HepG2 (cell line): ENCODE measurements around the gene RABGAP1L. TPM values are rescaled to one million over a fixed set of nuclear protein-coding genes. Genes with fewer than 3 reads are reported as not detected.

Source experiments
- EED ChIP-seq: sonication (generic); formaldehyde crosslinking; IDR thresholded peaks from 2 replicates; pipeline ENCODE4 v1.5.0; 2020; ENCODE audit warnings: mild to moderate bottlenecking, missing genetic modification reagents
- EP300 ChIP-seq, 3 experiments: sonication (generic) in 1 of 3; formaldehyde crosslinking in 1 of 3; IDR thresholded peaks; 2 replicates each; pipeline versions ENCODE4 v1.5.1 to v1.6.1; 2011 to 2020; ENCODE audit warnings: low read depth in 2 of 3, low read length in 2 of 3, borderline replicate concordance in 1 of 3, improper control_type of control experiment in 1 of 3, mild to moderate bottlenecking in 1 of 3, missing genetic modification reagents in 1 of 3, moderate library complexity in 1 of 3
- PBX2 ChIP-seq: IDR thresholded peaks from 2 replicates; pipeline ENCODE4 v1.6.1; 2016; ENCODE audit warnings: control low read depth
- PRPF4 ChIP-seq: fragments of 200-400 bp; formaldehyde crosslinking; IDR thresholded peaks from 2 replicates; pipeline ENCODE4 v1.6.1; 2016; ENCODE audit warnings: low read length, low read depth; ENCODE audit not compliant: poor library complexity, severe bottlenecking
- ZMYM4 ChIP-seq: sonication (generic); formaldehyde crosslinking; IDR thresholded peaks from 2 replicates; pipeline ENCODE4 v1.8.1; 2023; ENCODE audit warnings: mild to moderate bottlenecking, missing genetic modification reagents
- ZNF383 ChIP-seq: sonication (generic); formaldehyde crosslinking; IDR thresholded peaks from 2 replicates; pipeline ENCODE4 v1.4.0; 2020; ENCODE audit warnings: missing genetic modification reagents, mild to moderate bottlenecking, borderline replicate concordance
- ZNF761 ChIP-seq: sonication (generic); formaldehyde crosslinking; conservative IDR thresholded peaks from 2 replicates; pipeline ENCODE4 v1.4.0; 2020; ENCODE audit warnings: mild to moderate bottlenecking, missing genetic modification reagents
- polyA plus RNA-seq, 8 experiments: library from polyadenylated mRNA; depleted of rRNA in 3 of 8; stranded (reverse) in 7 of 8; unstranded in 1 of 8; fragments of >200 nt; fragmentation: Illumina TruSeq in 4 of 8; extraction: Trizol in 4 of 8; gene quantifications; 2 replicates each; pipeline versions ENCODE4 v1.2.1 to v1.2.3, GENCODE V29; 2011 to 2016; ENCODE audit warnings: low read depth in 4 of 8, missing spikeins in 1 of 8, mixed read lengths in 1 of 8; ENCODE audit not compliant: insufficient read depth in 1 of 8
- total RNA-seq, 5 experiments: library from RNA; depleted of rRNA; stranded (reverse); fragments of >200 nt; fragmentation: Illumina TruSeq; extraction: Trizol; gene quantifications; 2 replicates each; pipeline ENCODE4 v1.2.3, GENCODE V29; 2016; ENCODE audit warnings: low read depth in 1 of 5
- TF ChIP-seq, protein P1 (sequence below), 2 experiments: sonication (generic) in 1 of 2; formaldehyde crosslinking in 1 of 2; IDR thresholded peaks; 2 replicates each; pipeline versions ENCODE4 v1.6.1 to v1.9.0; 2014 to 2022; ENCODE audit warnings: antibody characterized with exemption in 1 of 2, borderline replicate concordance in 1 of 2, inconsistent platforms in 1 of 2, low read depth in 1 of 2, missing genetic modification reagents in 1 of 2
- TF ChIP-seq, protein P2 (sequence below): IDR thresholded peaks from 2 replicates; pipeline ENCODE4 v1.4.0; 2020; ENCODE audit warnings: mild to moderate bottlenecking, missing genetic modification reagents
- TF ChIP-seq, protein P3 (sequence below): sonication (generic); formaldehyde crosslinking; IDR thresholded peaks from 2 replicates; pipeline ENCODE4 v1.8.0; 2022; ENCODE audit warnings: mild to moderate bottlenecking, missing genetic modification reagents, borderline replicate concordance

Gene RABGAP1L
- total and polyA plus RNA-seq, 2 of the 13 experiments (the other 11 are each of a cell fraction or from before 2014, with no cell fraction given) = 7.9 to 22.6 TPM

DNA sequence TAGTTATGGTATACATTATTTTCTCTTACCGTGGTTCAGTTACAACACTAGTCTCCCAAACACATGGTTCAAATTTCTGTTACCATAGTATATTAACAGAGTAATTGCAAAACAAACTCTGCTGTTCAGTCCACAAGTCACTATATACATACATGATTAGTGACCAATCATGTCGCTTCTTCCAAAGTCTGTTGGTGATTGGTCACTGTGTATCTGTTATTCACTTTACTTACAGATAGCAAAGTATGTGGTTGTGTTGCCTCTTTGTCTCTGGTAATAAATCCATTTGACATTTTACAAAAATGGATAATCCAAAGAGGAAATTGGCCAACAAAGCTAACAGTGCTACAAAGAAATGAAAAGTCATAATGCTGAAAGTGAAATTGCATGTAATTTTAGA, 107.2 kb downstream of the RABGAP1L start (continued):
- TF ChIP-seq, protein P1, sequence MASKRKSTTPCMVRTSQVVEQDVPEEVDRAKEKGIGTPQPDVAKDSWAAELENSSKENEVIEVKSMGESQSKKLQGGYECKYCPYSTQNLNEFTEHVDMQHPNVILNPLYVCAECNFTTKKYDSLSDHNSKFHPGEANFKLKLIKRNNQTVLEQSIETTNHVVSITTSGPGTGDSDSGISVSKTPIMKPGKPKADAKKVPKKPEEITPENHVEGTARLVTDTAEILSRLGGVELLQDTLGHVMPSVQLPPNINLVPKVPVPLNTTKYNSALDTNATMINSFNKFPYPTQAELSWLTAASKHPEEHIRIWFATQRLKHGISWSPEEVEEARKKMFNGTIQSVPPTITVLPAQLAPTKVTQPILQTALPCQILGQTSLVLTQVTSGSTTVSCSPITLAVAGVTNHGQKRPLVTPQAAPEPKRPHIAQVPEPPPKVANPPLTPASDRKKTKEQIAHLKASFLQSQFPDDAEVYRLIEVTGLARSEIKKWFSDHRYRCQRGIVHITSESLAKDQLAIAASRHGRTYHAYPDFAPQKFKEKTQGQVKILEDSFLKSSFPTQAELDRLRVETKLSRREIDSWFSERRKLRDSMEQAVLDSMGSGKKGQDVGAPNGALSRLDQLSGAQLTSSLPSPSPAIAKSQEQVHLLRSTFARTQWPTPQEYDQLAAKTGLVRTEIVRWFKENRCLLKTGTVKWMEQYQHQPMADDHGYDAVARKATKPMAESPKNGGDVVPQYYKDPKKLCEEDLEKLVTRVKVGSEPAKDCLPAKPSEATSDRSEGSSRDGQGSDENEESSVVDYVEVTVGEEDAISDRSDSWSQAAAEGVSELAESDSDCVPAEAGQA (IDR thresholded peaks at IDR 0.05; ENCODE audit: low read depth) = no peak
- TF ChIP-seq, protein P1 (CRISPR knock-in tag; IDR thresholded peaks at IDR 0.05; ENCODE audit: borderline replicate concordance) = no peak
- TF ChIP-seq ZNF383 (CRISPR knock-in tag) = no peak
- 0 out of 2 replicates have a peak, but pooled peaks have one; percentile 37 for TF ChIP-seq ZMYM4 (CRISPR knock-in tag)
- no peak for TF ChIP-seq ZNF761 (CRISPR knock-in tag)
- no peak for TF ChIP-seq EP300 (IDR thresholded peaks at IDR 0.05; ENCODE audit: low read depth in 2 of 2, low read length in 2 of 2)
- TF ChIP-seq EP300 (CRISPR knock-in tag; IDR thresholded peaks at IDR 0.05; ENCODE audit: borderline replicate concordance) = no peak
- no peak for TF ChIP-seq PRPF4
- TF ChIP-seq, protein P2, sequence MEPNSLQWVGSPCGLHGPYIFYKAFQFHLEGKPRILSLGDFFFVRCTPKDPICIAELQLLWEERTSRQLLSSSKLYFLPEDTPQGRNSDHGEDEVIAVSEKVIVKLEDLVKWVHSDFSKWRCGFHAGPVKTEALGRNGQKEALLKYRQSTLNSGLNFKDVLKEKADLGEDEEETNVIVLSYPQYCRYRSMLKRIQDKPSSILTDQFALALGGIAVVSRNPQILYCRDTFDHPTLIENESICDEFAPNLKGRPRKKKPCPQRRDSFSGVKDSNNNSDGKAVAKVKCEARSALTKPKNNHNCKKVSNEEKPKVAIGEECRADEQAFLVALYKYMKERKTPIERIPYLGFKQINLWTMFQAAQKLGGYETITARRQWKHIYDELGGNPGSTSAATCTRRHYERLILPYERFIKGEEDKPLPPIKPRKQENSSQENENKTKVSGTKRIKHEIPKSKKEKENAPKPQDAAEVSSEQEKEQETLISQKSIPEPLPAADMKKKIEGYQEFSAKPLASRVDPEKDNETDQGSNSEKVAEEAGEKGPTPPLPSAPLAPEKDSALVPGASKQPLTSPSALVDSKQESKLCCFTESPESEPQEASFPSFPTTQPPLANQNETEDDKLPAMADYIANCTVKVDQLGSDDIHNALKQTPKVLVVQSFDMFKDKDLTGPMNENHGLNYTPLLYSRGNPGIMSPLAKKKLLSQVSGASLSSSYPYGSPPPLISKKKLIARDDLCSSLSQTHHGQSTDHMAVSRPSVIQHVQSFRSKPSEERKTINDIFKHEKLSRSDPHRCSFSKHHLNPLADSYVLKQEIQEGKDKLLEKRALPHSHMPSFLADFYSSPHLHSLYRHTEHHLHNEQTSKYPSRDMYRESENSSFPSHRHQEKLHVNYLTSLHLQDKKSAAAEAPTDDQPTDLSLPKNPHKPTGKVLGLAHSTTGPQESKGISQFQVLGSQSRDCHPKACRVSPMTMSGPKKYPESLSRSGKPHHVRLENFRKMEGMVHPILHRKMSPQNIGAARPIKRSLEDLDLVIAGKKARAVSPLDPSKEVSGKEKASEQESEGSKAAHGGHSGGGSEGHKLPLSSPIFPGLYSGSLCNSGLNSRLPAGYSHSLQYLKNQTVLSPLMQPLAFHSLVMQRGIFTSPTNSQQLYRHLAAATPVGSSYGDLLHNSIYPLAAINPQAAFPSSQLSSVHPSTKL (CRISPR knock-in tag) = peak; percentile 30; the same call in 1 of the 2 replicates
- TF ChIP-seq, protein P3, sequence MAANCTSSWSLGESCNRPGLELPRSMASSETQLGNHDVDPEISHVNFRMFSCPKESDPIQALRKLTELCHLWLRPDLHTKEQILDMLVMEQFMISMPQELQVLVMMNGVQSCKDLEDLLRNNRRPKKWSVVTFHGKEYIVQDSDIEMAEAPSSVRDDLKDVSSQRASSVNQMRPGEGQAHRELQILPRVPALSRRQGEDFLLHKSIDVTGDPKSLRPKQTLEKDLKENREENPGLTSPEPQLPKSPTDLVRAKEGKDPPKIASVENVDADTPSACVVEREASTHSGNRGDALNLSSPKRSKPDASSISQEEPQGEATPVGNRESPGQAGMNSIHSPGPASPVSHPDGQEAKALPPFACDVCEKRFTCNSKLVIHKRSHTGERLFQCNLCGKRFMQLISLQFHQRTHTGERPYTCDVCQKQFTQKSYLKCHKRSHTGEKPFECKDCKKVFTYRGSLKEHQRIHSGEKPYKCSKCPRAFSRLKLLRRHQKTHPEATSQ = no peak
- no peak for TF ChIP-seq EED
- no peak for TF ChIP-seq PBX2
